GM12878 (cell line): ENCODE results near the gene PCDHGC5.

Source experiments
- ASH2L ChIP-seq: fragments of 300-600, 200-600 bp; sonication (generic); IDR thresholded peaks from 2 replicates; pipeline ENCODE4 v1.6.1; 2017; ENCODE audit warnings: low read depth, mild to moderate bottlenecking, borderline replicate concordance
- CTCF ChIP-seq, 3 experiments: IDR thresholded peaks in 2 of 3; conservative IDR thresholded peaks in 1 of 3; 2 replicates each; pipeline ENCODE4 v1.5.1; 2011; ENCODE audit warnings: low read depth in 3 of 3, low read length in 3 of 3, mild to moderate bottlenecking in 3 of 3, control low read depth in 2 of 3, moderate library complexity in 2 of 3, inconsistent platforms in 1 of 3, mixed read lengths in 1 of 3; ENCODE audit not compliant: control insufficient read depth in 2 of 3, insufficient read depth in 1 of 3; ENCODE audit errors: extremely low read depth in 1 of 3
- EP300 ChIP-seq, 2 experiments: fragments of 150-350 bp in 1 of 2; IDR thresholded peaks; 2 replicates each; pipeline ENCODE4 v1.6.1; 2011 to 2012; ENCODE audit warnings: low read depth in 2 of 2, low read length in 2 of 2, borderline replicate concordance in 1 of 2, improper control_type of control experiment in 1 of 2, inconsistent platforms in 1 of 2; ENCODE audit not compliant: control insufficient read depth in 1 of 2
- JUND ChIP-seq: IDR thresholded peaks from 2 replicates; pipeline ENCODE4 v1.6.1; 2012; ENCODE audit warnings: low read depth, mild to moderate bottlenecking, low read length, improper control_type of control experiment, moderate library complexity
- SP1 ChIP-seq: IDR thresholded peaks from one replicate; pipeline ENCODE4 v1.6.1; 2011; ENCODE audit warnings: low read depth, low read length
- SPI1 ChIP-seq: IDR thresholded peaks from 2 replicates; pipeline ENCODE4 v1.6.1; 2011; ENCODE audit warnings: low read depth, mild to moderate bottlenecking, low read length, moderate library complexity, borderline replicate concordance; ENCODE audit not compliant: insufficient read depth

DNA sequence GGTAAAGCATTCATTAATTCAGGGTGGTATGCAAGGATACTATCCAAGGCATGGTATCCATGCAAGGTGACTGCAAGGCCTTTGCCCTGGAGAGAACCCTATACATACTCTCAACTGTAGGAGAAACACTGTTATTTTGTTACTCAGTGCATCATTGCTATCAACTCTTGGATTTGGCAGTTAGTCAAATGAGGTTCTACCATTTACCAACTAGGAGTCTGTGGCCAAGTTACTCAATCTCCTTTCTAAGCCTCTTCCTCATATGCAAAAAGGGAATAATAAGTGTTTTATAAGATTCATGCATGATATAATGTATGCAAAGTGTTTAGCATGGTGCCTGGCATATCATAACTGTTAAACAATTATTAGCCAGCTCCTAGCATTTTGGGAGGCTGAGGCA is 9.1 kb upstream of the PCDHGC5 start:
- TF ChIP-seq CTCF (IDR thresholded peaks at IDR 0.05 in 2 of 3, conservative IDR thresholded peaks at IDR 0.05 in 1 of 3; ENCODE audit: control insufficient read depth in 2 of 3, extremely low read depth in 1 of 3, insufficient read depth in 1 of 3, low read depth in 3 of 3, low read length in 3 of 3), result no peak
- no peak for TF ChIP-seq JUND
- TF ChIP-seq EP300 (IDR thresholded peaks at IDR 0.05; ENCODE audit: borderline replicate concordance in 1 of 2, control insufficient read depth in 1 of 2, low read depth in 2 of 2, low read length in 2 of 2), result no peak
- no peak for TF ChIP-seq SPI1
- no peak for TF ChIP-seq SP1
- TF ChIP-seq ASH2L, result no peak
